ENCODE measurements around the gene GOLGA6B.

The GOLGA6B gene

GRCh38 chr15:72688697-72689096 lies 34.2 kb downstream of the GOLGA6B start:
- Histone ChIP-seq H3K9me3 (ENCODE audit: control insufficient read depth, low read length) (no peaks in the 10 kb centered on the region), H3K79me1 (replicated peaks; ENCODE audit: low read length, poor library complexity, severe bottlenecking) (peaks cover 12% of the 10 kb centered on the region), H3K18ac (ENCODE audit: low read depth in 1 of 2, low read length in 2 of 2) (no peak overlapping the region), H3K4ac (ENCODE audit: low read depth in 1 of 2, low read length in 2 of 2) (no peak overlapping the region), H3K9ac (ENCODE audit: low read length) (no peak overlapping the region), H3K36me3 (ENCODE audit: control insufficient read depth in 1 of 2, insufficient read depth in 2 of 2, low read depth in 1 of 2, low read length in 2 of 2) (no peaks in the 10 kb centered on the region), H3K27ac (ENCODE audit: low read length, poor library complexity, severe bottlenecking) (no peak overlapping the region), H3K27me3 (ENCODE audit: control insufficient read depth in 1 of 2, insufficient read depth in 1 of 2, low read length in 2 of 2) (no peaks in the 10 kb centered on the region), H4K8ac (ENCODE audit: low read length) (no peak overlapping the region), H3K14ac (ENCODE audit: low read length in 2 of 2) (no peak overlapping the region), H2AFZ (ENCODE audit: low read depth, low read length) (no peak overlapping the region), H2BK12ac (ENCODE audit: low read length in 2 of 2) (no peak overlapping the region), H3K4me1 (ENCODE audit: control insufficient read depth, insufficient read depth, low read depth, low read length) (peaks cover 1% of the 10 kb centered on the region), H2BK120ac (ENCODE audit: low read depth, low read length) (no peak overlapping the region), H2BK5ac (ENCODE audit: low read depth, low read length, poor library complexity, severe bottlenecking) (no peak overlapping the region), H4K91ac (ENCODE audit: low read length) (no peak overlapping the region), H2BK15ac (ENCODE audit: low read depth, poor library complexity, severe bottlenecking) (no peak overlapping the region), H3K23ac (ENCODE audit: low read length in 2 of 2) (no peak overlapping the region), H3K4me3 (ENCODE audit: insufficient read depth in 1 of 2, low read depth in 1 of 2, low read length in 2 of 2) (no peak overlapping the region), H2AK5ac (ENCODE audit: low read length, severe bottlenecking) (no peak overlapping the region), H3K4me2 (ENCODE audit: low read length, poor library complexity, severe bottlenecking) (no peak overlapping the region)
- no CpG with 5 or more reads among the region's 5 CpGs for WGBS
- DNase-seq = no peak

GRCh38 chr15:72690938-72691337 lies 36.4 kb downstream of the GOLGA6B start:
- H3K9ac ChIP-seq (ENCODE audit: low read length) = no peak overlapping the region

GRCh38 chr15:72698938-72699337 lies 44.4 kb downstream of the GOLGA6B start:
- Histone ChIP-seq H2BK120ac (ENCODE audit: low read depth, low read length) (no peak overlapping the region), H3K9me3 (ENCODE audit: control insufficient read depth, low read length) (no peaks in the 10 kb centered on the region), H3K9ac (ENCODE audit: low read length) (no peak overlapping the region), H3K23ac (ENCODE audit: low read length in 2 of 2) (no peak overlapping the region), H2AFZ (ENCODE audit: low read depth, low read length) (no peak overlapping the region), H3K4me2 (ENCODE audit: low read length, poor library complexity, severe bottlenecking) (no peak overlapping the region), H2BK12ac (ENCODE audit: low read length in 2 of 2) (no peak overlapping the region), H3K27ac (ENCODE audit: low read length, poor library complexity, severe bottlenecking) (no peak overlapping the region), H3K4me1 (ENCODE audit: control insufficient read depth, insufficient read depth, low read depth, low read length) (no peaks in the 10 kb centered on the region), H4K8ac (ENCODE audit: low read length) (no peak overlapping the region), H3K27me3 (ENCODE audit: control insufficient read depth in 1 of 2, insufficient read depth in 1 of 2, low read length in 2 of 2) (no peaks in the 10 kb centered on the region), H3K36me3 (ENCODE audit: control insufficient read depth in 1 of 2, insufficient read depth in 2 of 2, low read depth in 1 of 2, low read length in 2 of 2) (peaks cover 0 to 5% of the 10 kb centered on the region in 2 experiments), H2AK5ac (ENCODE audit: low read length, severe bottlenecking) (no peak overlapping the region), H2BK5ac (ENCODE audit: low read depth, low read length, poor library complexity, severe bottlenecking) (no peak overlapping the region), H3K14ac (ENCODE audit: low read length in 2 of 2) (no peak overlapping the region), H4K91ac (ENCODE audit: low read length) (no peak overlapping the region), H2BK15ac (ENCODE audit: low read depth, poor library complexity, severe bottlenecking) (no peak overlapping the region), H3K79me1 (replicated peaks; ENCODE audit: low read length, poor library complexity, severe bottlenecking) (peaks cover 8% of the 10 kb centered on the region), H3K4ac (ENCODE audit: low read depth in 1 of 2, low read length in 2 of 2) (no peak overlapping the region), H3K4me3 (ENCODE audit: insufficient read depth in 1 of 2, low read depth in 1 of 2, low read length in 2 of 2) (no peak overlapping the region), H3K18ac (ENCODE audit: low read depth in 1 of 2, low read length in 2 of 2) (no peak overlapping the region)
- 97% methylated on average over 5 of the region's 5 CpGs for WGBS
- DNase-seq = no peak

More at GRCh38 chr15:72690938-72691337, 36.4 kb downstream of the GOLGA6B start:
- no peak overlapping the region for H3K23ac ChIP-seq (ENCODE audit: low read length in 2 of 2)
- no peaks in the 10 kb centered on the region for H3K9me3 ChIP-seq (ENCODE audit: control insufficient read depth, low read length)
- no peak overlapping the region for H4K91ac ChIP-seq (ENCODE audit: low read length)
- H2AK5ac ChIP-seq (ENCODE audit: low read length, severe bottlenecking) = no peak overlapping the region
- no peak overlapping the region for H3K4me3 ChIP-seq (ENCODE audit: insufficient read depth in 1 of 2, low read depth in 1 of 2, low read length in 2 of 2)
- no peaks in the 10 kb centered on the region for H3K27me3 ChIP-seq (ENCODE audit: control insufficient read depth in 1 of 2, insufficient read depth in 1 of 2, low read length in 2 of 2)
- H4K8ac ChIP-seq (ENCODE audit: low read length) = no peak overlapping the region
- H3K79me1 ChIP-seq (replicated peaks; ENCODE audit: low read length, poor library complexity, severe bottlenecking) = peaks cover 12% of the 10 kb centered on the region
- no peak overlapping the region for H2BK12ac ChIP-seq (ENCODE audit: low read length in 2 of 2)
- no peak overlapping the region for H2BK5ac ChIP-seq (ENCODE audit: low read depth, low read length, poor library complexity, severe bottlenecking)
- H2BK15ac ChIP-seq (ENCODE audit: low read depth, poor library complexity, severe bottlenecking) = no peak overlapping the region
- H3K14ac ChIP-seq (ENCODE audit: low read length in 2 of 2) = no peak overlapping the region
- no peak overlapping the region for H3K4me2 ChIP-seq (ENCODE audit: low read length, poor library complexity, severe bottlenecking)
- no peak for DNase-seq
- no peak overlapping the region for H3K27ac ChIP-seq (ENCODE audit: low read length, poor library complexity, severe bottlenecking)
- no peak overlapping the region for H3K18ac ChIP-seq (ENCODE audit: low read depth in 1 of 2, low read length in 2 of 2)
- H2BK120ac ChIP-seq (ENCODE audit: low read depth, low read length) = no peak overlapping the region
- 87% methylated on average over 3 of the region's 5 CpGs for WGBS
- no peak overlapping the region for H2AFZ ChIP-seq (ENCODE audit: low read depth, low read length)
- H3K36me3 ChIP-seq (ENCODE audit: control insufficient read depth in 1 of 2, insufficient read depth in 2 of 2, low read depth in 1 of 2, low read length in 2 of 2) = no peaks in the 10 kb centered on the region
- H3K4me1 ChIP-seq (ENCODE audit: control insufficient read depth, insufficient read depth, low read depth, low read length) = peaks cover 1% of the 10 kb centered on the region
- no peak overlapping the region for H3K4ac ChIP-seq (ENCODE audit: low read depth in 1 of 2, low read length in 2 of 2)

- H3K4ac ChIP-seq (ENCODE audit: low read depth in 1 of 2, low read length in 2 of 2) = no peak overlapping the region
- H3K18ac ChIP-seq (ENCODE audit: low read depth in 1 of 2, low read length in 2 of 2) = no peak overlapping the region
- no peak overlapping the region for H2BK12ac ChIP-seq (ENCODE audit: low read length in 2 of 2)
- DNase-seq = no peak
- peaks cover 0 to 5% of the 10 kb centered on the region in 2 experiments for H3K36me3 ChIP-seq (ENCODE audit: control insufficient read depth in 1 of 2, insufficient read depth in 2 of 2, low read depth in 1 of 2, low read length in 2 of 2)
- H3K27me3 ChIP-seq (ENCODE audit: control insufficient read depth in 1 of 2, insufficient read depth in 1 of 2, low read length in 2 of 2) = no peaks in the 10 kb centered on the region
- H3K9me3 ChIP-seq (ENCODE audit: control insufficient read depth, low read length) = no peaks in the 10 kb centered on the region
- no peak overlapping the region for H3K14ac ChIP-seq (ENCODE audit: low read length in 2 of 2)
- no peak overlapping the region for H2AK5ac ChIP-seq (ENCODE audit: low read length, severe bottlenecking)
- WGBS = 96% methylated on average over 9 of the region's 9 CpGs
- H2BK120ac ChIP-seq (ENCODE audit: low read depth, low read length) = no peak overlapping the region
- H3K23ac ChIP-seq (ENCODE audit: low read length in 2 of 2) = no peak overlapping the region
- H3K4me1 ChIP-seq (ENCODE audit: control insufficient read depth, insufficient read depth, low read depth, low read length) = no peaks in the 10 kb centered on the region
- no peak overlapping the region for H2BK5ac ChIP-seq (ENCODE audit: low read depth, low read length, poor library complexity, severe bottlenecking)
- H2BK15ac ChIP-seq (ENCODE audit: low read depth, poor library complexity, severe bottlenecking) = no peak overlapping the region
- H3K79me1 ChIP-seq (replicated peaks; ENCODE audit: low read length, poor library complexity, severe bottlenecking) = peaks cover 13% of the 10 kb centered on the region
- no peak overlapping the region for H2AFZ ChIP-seq (ENCODE audit: low read depth, low read length)
- H3K9ac ChIP-seq (ENCODE audit: low read length) = no peak overlapping the region
- no peak overlapping the region for H4K8ac ChIP-seq (ENCODE audit: low read length)
- H3K27ac ChIP-seq (ENCODE audit: low read length, poor library complexity, severe bottlenecking) = no peak overlapping the region
- no peak overlapping the region for H3K4me2 ChIP-seq (ENCODE audit: low read length, poor library complexity, severe bottlenecking)
- H4K91ac ChIP-seq (ENCODE audit: low read length) = no peak overlapping the region
- no peak overlapping the region for H3K4me3 ChIP-seq (ENCODE audit: insufficient read depth in 1 of 2, low read depth in 1 of 2, low read length in 2 of 2)
Observed at GRCh38 chr15:72700076-72700475, 45.6 kb downstream of the GOLGA6B start.
